Endothelial cell of umbilical vein (primary cell): Measurements from ENCODE around the gene RAB39B. TPM values are rescaled to one million over a fixed set of nuclear protein-coding genes. Genes with fewer than 3 reads are reported as not detected.

Experiments
- BruUV-seq: library from RNA; stranded (reverse); fragments of 400-500 nt; replicated peaks from 2 replicates; lab custom pipeline; 2021; lab: Mats Ljungman, UMichigan
- CTCF ChIA-PET: fragments of 300-600, 350-600 bp; sonication (Branson Sonifier 250); formaldehyde crosslinking; loops from one replicate; lab custom pipeline; 2021; ENCODE audit warnings: antibody characterized with exemption, inconsistent platforms; lab: Charles Lee
- POLR2A ChIA-PET: fragments of 300-600, 350-600 bp; sonication (Branson Sonifier 250); formaldehyde crosslinking; loops from one replicate; lab custom pipeline; 2021; ENCODE audit warnings: antibody characterized with exemption, inconsistent platforms; lab: Charles Lee
- DNase-seq: peaks from one replicate; pipeline ENCODE4 v3.0.0-alpha.2; 2011; ENCODE audit warnings: low read depth, low spot score
- FAIRE-seq: peaks from 2 replicates; lab custom pipeline; 2011; peaks lifted over from hg19 to GRCh38; lab: Jason Lieb, UNC
- H2AFZ ChIP-seq: 2 replicates; pipeline ENCODE4 v1.6.0; 2012; ENCODE audit warnings: low read depth, low read length, control low read depth, inconsistent platforms
- H3K27ac ChIP-seq: 2 replicates; pipeline ENCODE4 v1.5.1; 2011; ENCODE audit warnings: low read depth, mild to moderate bottlenecking, control low read depth, low read length, moderate library complexity; ENCODE audit not compliant: insufficient read depth
- H3K27me3 ChIP-seq, 2 experiments: 2 replicates each; pipeline versions ENCODE4 v1.6.0 to v1.6.1; 2011; ENCODE audit warnings: low read length in 2 of 2, mixed read lengths in 1 of 2; ENCODE audit not compliant: control insufficient read depth in 2 of 2, insufficient read depth in 2 of 2
- H3K36me3 ChIP-seq, 2 experiments: 2 replicates in 1 of 2; 3 replicates in 1 of 2; pipeline ENCODE4 v1.5.1; 2011; ENCODE audit warnings: low read length in 2 of 2, mild to moderate bottlenecking in 1 of 2, moderate library complexity in 1 of 2; ENCODE audit not compliant: control insufficient read depth in 2 of 2, insufficient read depth in 2 of 2; ENCODE audit errors: extremely low read depth in 1 of 2
- H3K4me1 ChIP-seq: 3 replicates; pipeline ENCODE4 v1.5.1; 2011; ENCODE audit warnings: mild to moderate bottlenecking, low read length; ENCODE audit not compliant: control insufficient read depth, insufficient read depth; ENCODE audit errors: extremely low read depth
- H3K4me2 ChIP-seq: 2 replicates; pipeline ENCODE4 v1.6.1; 2011; ENCODE audit warnings: low read length, control low read depth, mixed read lengths; ENCODE audit not compliant: insufficient read depth
- H3K4me3 ChIP-seq, 3 experiments: fragments of 200-600 bp in 1 of 3; sonication (generic), shearing (Covaris generic) in 1 of 3; replicated peaks in 1 of 3; 2 replicates each; pipeline ENCODE4 v1.5.1; 2011 to 2016; ENCODE audit warnings: control low read depth in 3 of 3, low read length in 3 of 3, mild to moderate bottlenecking in 2 of 3, inconsistent platforms in 1 of 3, low read depth in 1 of 3, moderate library complexity in 1 of 3; ENCODE audit not compliant: insufficient read depth in 1 of 3
- H3K79me2 ChIP-seq: 2 replicates; pipeline ENCODE4 v1.6.0; 2012; ENCODE audit warnings: low read length, inconsistent platforms; ENCODE audit not compliant: control insufficient read depth, insufficient read depth
- H3K9ac ChIP-seq: replicated peaks from 2 replicates; pipeline ENCODE3; 2011; ENCODE audit warnings: low read length, control low read depth; ENCODE audit not compliant: insufficient read depth; ENCODE audit errors: extremely low read depth
- H3K9me1 ChIP-seq: replicated peaks from 3 replicates; pipeline ENCODE4 v1.6.0; 2011; ENCODE audit warnings: mild to moderate bottlenecking, low read length; ENCODE audit not compliant: control insufficient read depth, insufficient read depth; ENCODE audit errors: extremely low read depth
- H3K9me3 ChIP-seq: replicated peaks from 2 replicates; pipeline ENCODE4 v1.5.1; 2012; ENCODE audit warnings: low read length, inconsistent platforms; ENCODE audit not compliant: control insufficient read depth, insufficient read depth
- H4K20me1 ChIP-seq: replicated peaks from 2 replicates; pipeline ENCODE3; 2011; ENCODE audit warnings: mild to moderate bottlenecking, low read length; ENCODE audit not compliant: control insufficient read depth, insufficient read depth; ENCODE audit errors: extremely low read depth
- EZH2 ChIP-seq: IDR thresholded peaks from 2 replicates; pipeline ENCODE4 v1.6.1; 2012; ENCODE audit warnings: borderline replicate concordance, low read depth, mild to moderate bottlenecking, moderate library complexity, low read length, inconsistent platforms; ENCODE audit not compliant: severe bottlenecking
- FOS ChIP-seq: IDR thresholded peaks from 2 replicates; pipeline ENCODE4 v1.6.1; 2011; ENCODE audit warnings: mild to moderate bottlenecking, low read length, moderate library complexity, borderline replicate concordance; ENCODE audit not compliant: insufficient read depth
- GATA2 ChIP-seq: IDR thresholded peaks from 2 replicates; pipeline ENCODE4 v1.7.0; 2011; ENCODE audit warnings: low read depth, mild to moderate bottlenecking, moderate library complexity, mixed read lengths, low read length; ENCODE audit not compliant: insufficient read length, insufficient read depth
- JUN ChIP-seq: IDR thresholded peaks from 2 replicates; pipeline ENCODE4 v1.6.1; 2011; ENCODE audit warnings: borderline replicate concordance, low read depth; ENCODE audit not compliant: insufficient read length, insufficient read depth
- MYC ChIP-seq: IDR thresholded peaks from one replicate; pipeline ENCODE4 v1.6.1; 2011; ENCODE audit warnings: mild to moderate bottlenecking, low read depth, low read length
- POLR2A ChIP-seq: IDR thresholded peaks from 2 replicates; pipeline ENCODE4 v1.6.1; 2012; ENCODE audit warnings: low read depth, mild to moderate bottlenecking, control low read depth, low read length
- POLR2AphosphoS5 ChIP-seq: IDR thresholded peaks from 2 replicates; pipeline ENCODE4 v1.6.1; 2012; ENCODE audit warnings: low read depth, mild to moderate bottlenecking, control low read depth, low read length, moderate library complexity; ENCODE audit not compliant: insufficient read depth
- dilution Hi-C: fragments of 300-500 bp; cut with MboI; formaldehyde crosslinking; loops from one replicate; pipeline ENCODE4 v1.15.0; 2019; ENCODE audit warnings: low sequenced_read_pairs; ENCODE audit not compliant: extremely low pct_ligation_motif_present
- intact Hi-C: fragments of 100-400 bp; cut with micrococcal nuclease; formaldehyde crosslinking; loops from one replicate; pipeline ENCODE4 v1.10.0; 2022
- polyA plus RNA-seq, 4 experiments: library from polyadenylated mRNA; depleted of rRNA in 3 of 4; stranded (reverse) in 3 of 4; unstranded in 1 of 4; fragments of >200 nt; gene quantifications; 2 replicates each; pipeline versions ENCODE4 v1.2.1 to v1.2.3, GENCODE V29; 2011 to 2012; ENCODE audit warnings: missing spikeins in 1 of 4
- total RNA-seq: library from RNA; stranded (reverse); gene quantifications from 2 replicates; pipeline ENCODE4 v1.2.3, GENCODE V29; 2021
- TF ChIP-seq, protein P1 (sequence below), 2 donors: IDR thresholded peaks; 1 replicate in 1 of 2; 2 replicates in 1 of 2; pipeline ENCODE4 v1.5.1; 2011; ENCODE audit warnings: low read length in 2 of 2, mild to moderate bottlenecking in 2 of 2, moderate library complexity in 2 of 2, control low read depth in 1 of 2, inconsistent platforms in 1 of 2, low read depth in 1 of 2; ENCODE audit not compliant: insufficient read depth in 1 of 2; ENCODE audit errors: extremely low read depth in 1 of 2
- TF ChIP-seq, protein P2 (sequence below): IDR thresholded peaks from 2 replicates; pipeline ENCODE4 v1.6.1; 2011; ENCODE audit not compliant: insufficient read depth, insufficient read length

The RAB39B gene
- total and polyA plus RNA-seq, 2 donors (not counting 3 experiments of a cell fraction or from before 2014, with no cell fraction given) = not detected

DNA sequence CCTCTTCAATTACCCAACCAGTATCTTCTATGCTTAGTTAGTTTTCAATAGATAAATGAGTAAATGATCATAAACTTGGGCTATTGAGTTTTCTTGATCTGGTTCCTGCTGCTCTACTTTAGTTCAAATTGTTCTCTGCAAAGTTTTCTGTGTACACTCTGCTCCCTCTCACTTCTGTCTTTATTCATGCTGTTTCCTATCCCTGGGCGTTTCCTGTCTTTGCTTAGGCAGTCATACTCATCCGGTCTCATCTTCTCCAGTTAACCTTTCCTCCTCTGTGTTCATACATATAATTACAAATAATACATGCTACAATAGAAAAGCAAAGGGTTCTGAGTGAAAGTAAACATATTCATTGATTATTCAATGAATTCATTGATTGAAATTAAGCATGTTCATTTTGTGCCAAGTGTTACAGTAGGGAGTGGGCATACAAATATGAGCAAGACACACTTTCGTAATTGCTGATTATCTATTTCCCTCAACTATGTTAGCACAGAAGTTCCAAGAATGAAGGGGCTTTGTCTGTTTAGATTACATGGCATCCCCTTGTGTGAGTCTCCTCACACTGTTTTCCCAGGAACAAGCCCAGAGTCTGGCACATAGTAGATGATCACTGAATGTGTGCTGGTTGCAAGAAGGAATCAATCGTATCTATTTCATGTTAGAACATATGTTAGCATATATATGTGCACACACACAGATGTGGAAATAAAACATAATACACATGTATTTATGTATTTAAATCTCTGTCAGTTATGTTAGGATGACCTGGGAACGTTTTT, 1.1 kb downstream of the RAB39B start:
- dilution Hi-C loops = no loop called here
- Histone ChIP-seq H3K79me2 (no peaks in the 10 kb centered on the region), H4K20me1 (no peaks in the 10 kb centered on the region), H2AFZ (no peak overlapping the region), H3K9me3 (no peaks in the 10 kb centered on the region), H3K4me1 (no peaks in the 10 kb centered on the region), H3K4me2 (no peak overlapping the region), H3K9ac (no peak overlapping the region), H3K27me3 (peaks cover 3 to 4% of the 10 kb centered on the region in 2 experiments), H3K27ac (no peak overlapping the region), H3K9me1 (no peaks in the 10 kb centered on the region), H3K36me3 (no peaks in the 10 kb centered on the region), H3K4me3 (no peak overlapping the region)
- TF ChIP-seq GATA2 (no peak), MYC (no peak), EZH2 (peak; percentile 9), JUN (no peak)
- CTCF ChIA-PET = no interaction called here
- no peak for DNase-seq
- peak; percentile 31 for FAIRE-seq
- no TSS peak for BruUV-seq
- intact Hi-C loops = no loop called here
- POLR2A ChIA-PET = no interaction called here

GRCh38 chrX:155259752-155260151, 4.5 kb downstream of the RAB39B start:
- dilution Hi-C loops = no loop called here
- no peaks in the 10 kb centered on the region for H3K4me1 ChIP-seq

More at GRCh38 chrX:155259752-155260151, 4.5 kb downstream of the RAB39B start:
- ChIA-PET CTCF (no interaction called here), POLR2A (no interaction called here)
- intact Hi-C loops = no loop called here
- TF ChIP-seq FOS (no peak), GATA2 (no peak), POLR2A (no peak), JUN (no peak), MYC (no peak), EZH2 (no peak), POLR2AphosphoS5 (no peak)
- TF ChIP-seq, protein P1, sequence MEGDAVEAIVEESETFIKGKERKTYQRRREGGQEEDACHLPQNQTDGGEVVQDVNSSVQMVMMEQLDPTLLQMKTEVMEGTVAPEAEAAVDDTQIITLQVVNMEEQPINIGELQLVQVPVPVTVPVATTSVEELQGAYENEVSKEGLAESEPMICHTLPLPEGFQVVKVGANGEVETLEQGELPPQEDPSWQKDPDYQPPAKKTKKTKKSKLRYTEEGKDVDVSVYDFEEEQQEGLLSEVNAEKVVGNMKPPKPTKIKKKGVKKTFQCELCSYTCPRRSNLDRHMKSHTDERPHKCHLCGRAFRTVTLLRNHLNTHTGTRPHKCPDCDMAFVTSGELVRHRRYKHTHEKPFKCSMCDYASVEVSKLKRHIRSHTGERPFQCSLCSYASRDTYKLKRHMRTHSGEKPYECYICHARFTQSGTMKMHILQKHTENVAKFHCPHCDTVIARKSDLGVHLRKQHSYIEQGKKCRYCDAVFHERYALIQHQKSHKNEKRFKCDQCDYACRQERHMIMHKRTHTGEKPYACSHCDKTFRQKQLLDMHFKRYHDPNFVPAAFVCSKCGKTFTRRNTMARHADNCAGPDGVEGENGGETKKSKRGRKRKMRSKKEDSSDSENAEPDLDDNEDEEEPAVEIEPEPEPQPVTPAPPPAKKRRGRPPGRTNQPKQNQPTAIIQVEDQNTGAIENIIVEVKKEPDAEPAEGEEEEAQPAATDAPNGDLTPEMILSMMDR (IDR thresholded peaks at IDR 0.05; ENCODE audit: extremely low read depth in 1 of 2, insufficient read depth in 1 of 2, low read depth in 1 of 2, low read length in 2 of 2) = no peak
- TF ChIP-seq, protein P2, sequence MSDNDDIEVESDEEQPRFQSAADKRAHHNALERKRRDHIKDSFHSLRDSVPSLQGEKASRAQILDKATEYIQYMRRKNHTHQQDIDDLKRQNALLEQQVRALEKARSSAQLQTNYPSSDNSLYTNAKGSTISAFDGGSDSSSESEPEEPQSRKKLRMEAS = no peak
- BruUV-seq = no TSS peak
- Histone ChIP-seq H3K27me3 (peaks cover 3 to 4% of the 10 kb centered on the region in 2 experiments), H3K9me1 (no peaks in the 10 kb centered on the region), H4K20me1 (no peaks in the 10 kb centered on the region), H3K4me3 (no peak overlapping the region), H3K79me2 (no peaks in the 10 kb centered on the region), H3K36me3 (no peaks in the 10 kb centered on the region), H3K9me3 (no peaks in the 10 kb centered on the region), H3K9ac (no peak overlapping the region), H3K27ac (no peak overlapping the region), H3K4me2 (no peak overlapping the region), H2AFZ (no peak overlapping the region)
- no peak for DNase-seq
- no peak for FAIRE-seq
